Stomach (tissue), 9 donors: ENCODE measurements around the gene RRP9. TPM values are rescaled to one million over a fixed set of nuclear protein-coding genes. Genes with fewer than 3 reads are reported as not detected.
A peak's percentile ranks its signal among the peaks of the same experiment; 100 is the strongest.

Experiments used
- DNase-seq, 2 donors: peaks; one replicate each; pipeline versions ENCODE4 v3.0.0 to v3.0.0-alpha.2; 2013 to 2019
- H3K27ac ChIP-seq, 5 donors: fragments of 200-600 bp in 4 of 5; sonication (generic) in 4 of 5; one replicate each; pipeline ENCODE4 v1.5.1; 2013 to 2019; ENCODE audit warnings: mild to moderate bottlenecking in 1 of 5, moderate library complexity in 1 of 5
- H3K27me3 ChIP-seq, 3 donors: fragments of 200-600 bp; sonication (generic); one replicate each; pipeline ENCODE4 v1.5.1; 2017 to 2019; ENCODE audit warnings: mixed run types in 1 of 3
- H3K36me3 ChIP-seq, 4 donors: fragments of 200-600 bp; sonication (generic); 1 replicate in 3 of 4; 2 replicates in 1 of 4; pipeline ENCODE4 v1.5.1; 2016 to 2019
- H3K4me1 ChIP-seq, 4 donors: fragments of 200-600 bp; sonication (generic); one replicate each; pipeline ENCODE4 v1.5.1; 2016 to 2019
- H3K4me3 ChIP-seq, 4 donors: fragments of 200-600 bp; sonication (generic) in 3 of 4; one replicate each; pipeline ENCODE4 v1.5.1; 2016 to 2019; ENCODE audit warnings: mild to moderate bottlenecking in 1 of 4
- H3K9me3 ChIP-seq, 4 donors: fragments of 200-600 bp; sonication (generic); one replicate each; pipeline ENCODE4 v1.5.1; 2016 to 2019
- CTCF ChIP-seq, 7 experiments: fragments of 450-650 bp in 4 of 7; fragments of 200-600 bp in 3 of 7; sonication (generic) in 3 of 7; IDR thresholded peaks; one replicate each; pipeline ENCODE4 v1.5.1; 2016 to 2019; ENCODE audit warnings: antibody characterized with exemption in 7 of 7, control low read depth in 2 of 7, mild to moderate bottlenecking in 1 of 7
- EP300 ChIP-seq: sonication (generic); formaldehyde crosslinking; IDR thresholded peaks from one replicate; pipeline ENCODE4 v1.6.1; 2017; ENCODE audit warnings: antibody characterized with exemption
- POLR2A ChIP-seq, 4 donors: fragments of 450-650 bp; IDR thresholded peaks; one replicate each; pipeline ENCODE4 v1.6.1; 2016; ENCODE audit warnings: antibody characterized with exemption in 4 of 4, control low read depth in 2 of 4, mild to moderate bottlenecking in 1 of 4, moderate library complexity in 1 of 4
- POLR2AphosphoS5 ChIP-seq, 3 donors: sonication (generic); formaldehyde crosslinking; IDR thresholded peaks; one replicate each; pipeline ENCODE4 v1.6.1; 2016; ENCODE audit warnings: antibody characterized with exemption in 3 of 3
- WGBS, 5 donors: extraction: QIAGEN DNeasy Blood & Tissue Kit in 3 of 5; methylation state at CpG; one replicate each; pipeline versions ENCODE4 v1.1.5 to v1.1.7; 2013 to 2018; 5-methylcytosine and 5-hydroxymethylcytosine counted together
- intact Hi-C: fragments of 100-400 bp; cut with DNase I; formaldehyde crosslinking; loops from one replicate; pipeline ENCODE4 v1.15.1; 2023; ENCODE audit warnings: low total_unique reads
- polyA plus RNA-seq, 3 donors: library from polyadenylated mRNA; stranded (reverse); fragments of 200-250 nt; gene quantifications; one replicate each; pipeline ENCODE4 v1.2.3, GENCODE V29; 2013
- total RNA-seq, 5 donors: library from RNA; depleted of rRNA; stranded (reverse); fragments of >200 nt; gene quantifications; one replicate each; pipeline versions ENCODE4 v1.1.0 to v1.2.3, GENCODE V29; 2014 to 2016
- donor health status: healthy with polysubstance abuse.
- donor health status: Bipolar disorder and iron deficiency.
- donor health status: healthy.

The RRP9 gene
- total and polyA plus RNA-seq, 8 donors: 3.2 to 21.0 (median 13.0) TPM

- peak in 1 of 2 donors; percentile 56 for DNase-seq
These were observed 21.3 kb upstream of the RRP9 start for GRCh38 chr3:51962854-51963530.

GRCh38 chr3:51961602-51962569, 20.2 kb upstream of the RRP9 start:
- Histone ChIP-seq H3K27me3 (no peaks in the 10 kb centered on the region), H3K4me1 (peaks cover 18 to 54% (median 38%) of the 10 kb centered on the region in 4 donors), H3K4me3 (no peak overlapping the region), H3K36me3 (peaks cover 0 to 41% (median 35%) of the 10 kb centered on the region in 4 donors), H3K9me3 (no peaks in the 10 kb centered on the region), H3K27ac (peak overlapping the region in 1 of 5 donors; percentile 52)
- WGBS, 5 donors: 65 to 71% (median 68%) methylated on average over 9 of the region's 9 CpGs
- TF ChIP-seq EP300 (no peak), POLR2A (IDR thresholded peaks at IDR 0.05) (no peak), POLR2AphosphoS5 (IDR thresholded peaks at IDR 0.05) (no peak), CTCF (IDR thresholded peaks at IDR 0.05) (no peak)
- intact Hi-C loops: no loop called here
- no peak for DNase-seq

More at GRCh38 chr3:51962854-51963530, 21.3 kb upstream of the RRP9 start:
- intact Hi-C loops: no loop called here
- Histone ChIP-seq H3K27me3 (peaks cover 0 to 5% (median 0%) of the 10 kb centered on the region in 3 donors), H3K36me3 (peaks cover 0 to 33% (median 30%) of the 10 kb centered on the region in 4 donors), H3K27ac (peak overlapping the region in 3 of 5 donors; percentile 2 to 52 (median 7)), H3K4me3 (no peak overlapping the region), H3K9me3 (no peaks in the 10 kb centered on the region), H3K4me1 (peaks cover 19 to 60% (median 43%) of the 10 kb centered on the region in 4 donors)
- no peak for TF ChIP-seq POLR2AphosphoS5 (IDR thresholded peaks at IDR 0.05)
- no peak for TF ChIP-seq CTCF (IDR thresholded peaks at IDR 0.05)
- TF ChIP-seq POLR2A (IDR thresholded peaks at IDR 0.05): no peak
- TF ChIP-seq EP300: no peak
- WGBS, 5 donors: 83 to 89% (median 86%) methylated on average over 3 to 6 of the region's 6 CpGs

- Histone ChIP-seq H3K4me3 (no peak overlapping the region), H3K9me3 (no peaks in the 10 kb centered on the region), H3K4me1 (peaks cover 16 to 54% (median 38%) of the 10 kb centered on the region in 4 donors), H3K36me3 (peaks cover 0 to 41% (median 35%) of the 10 kb centered on the region in 4 donors), H3K27me3 (peaks cover 0 to 7% (median 0%) of the 10 kb centered on the region in 3 donors), H3K27ac (no peak overlapping the region)
- TF ChIP-seq POLR2AphosphoS5 (IDR thresholded peaks at IDR 0.05): no peak
- no peak for TF ChIP-seq CTCF (IDR thresholded peaks at IDR 0.05)
- no peak for TF ChIP-seq POLR2A (IDR thresholded peaks at IDR 0.05)
- no peak for TF ChIP-seq EP300
- no peak for DNase-seq
- WGBS, 5 donors: 88 to 95% (median 90%) methylated on average over 18 of the region's 18 CpGs
- intact Hi-C loops: no loop called here
These were observed 19.3 kb upstream of the RRP9 start for GRCh38 chr3:51961011-51961410.

GRCh38 chr3:51960386-51960785, 18.7 kb upstream of the RRP9 start:
- no peak overlapping the region for H3K27ac ChIP-seq
- H3K36me3 ChIP-seq: peaks cover 0 to 41% (median 35%) of the 10 kb centered on the region in 4 donors
- WGBS, 5 donors: 85 to 93% (median 86%) methylated on average over 10 of the region's 10 CpGs
- no peak overlapping the region for H3K4me3 ChIP-seq
- H3K27me3 ChIP-seq: peaks cover 0 to 14% (median 0%) of the 10 kb centered on the region in 3 donors
- no peaks in the 10 kb centered on the region for H3K9me3 ChIP-seq
- peaks cover 17 to 54% (median 38%) of the 10 kb centered on the region in 4 donors for H3K4me1 ChIP-seq
- no peak for DNase-seq
- TF ChIP-seq POLR2A (IDR thresholded peaks at IDR 0.05) (no peak), POLR2AphosphoS5 (IDR thresholded peaks at IDR 0.05) (no peak)
- intact Hi-C loops: no loop called here
